DOHH2 (cell line): ENCODE measurements around the gene CNOT2.

Source experiments
- EZH2phosphoT487 ChIP-seq: fragments of 200-600 bp; sonication (generic); IDR thresholded peaks from 2 replicates; pipeline ENCODE4 v1.6.1; 2017; ENCODE audit warnings: borderline replicate concordance, mild to moderate bottlenecking, antibody characterized with exemption, low read length, moderate library complexity, mixed read lengths
- TF ChIP-seq, protein P1 (sequence below): fragments of 200-600 bp; sonication (generic); IDR thresholded peaks from one replicate; pipeline ENCODE4 v1.5.1; 2014; ENCODE audit warnings: antibody characterized with exemption, mild to moderate bottlenecking, low read depth, low read length; ENCODE audit not compliant: poor library complexity, severe bottlenecking

GRCh38 chr12:70351076-70351475 is 107.8 kb downstream of the CNOT2 start:
- TF ChIP-seq, protein P1, sequence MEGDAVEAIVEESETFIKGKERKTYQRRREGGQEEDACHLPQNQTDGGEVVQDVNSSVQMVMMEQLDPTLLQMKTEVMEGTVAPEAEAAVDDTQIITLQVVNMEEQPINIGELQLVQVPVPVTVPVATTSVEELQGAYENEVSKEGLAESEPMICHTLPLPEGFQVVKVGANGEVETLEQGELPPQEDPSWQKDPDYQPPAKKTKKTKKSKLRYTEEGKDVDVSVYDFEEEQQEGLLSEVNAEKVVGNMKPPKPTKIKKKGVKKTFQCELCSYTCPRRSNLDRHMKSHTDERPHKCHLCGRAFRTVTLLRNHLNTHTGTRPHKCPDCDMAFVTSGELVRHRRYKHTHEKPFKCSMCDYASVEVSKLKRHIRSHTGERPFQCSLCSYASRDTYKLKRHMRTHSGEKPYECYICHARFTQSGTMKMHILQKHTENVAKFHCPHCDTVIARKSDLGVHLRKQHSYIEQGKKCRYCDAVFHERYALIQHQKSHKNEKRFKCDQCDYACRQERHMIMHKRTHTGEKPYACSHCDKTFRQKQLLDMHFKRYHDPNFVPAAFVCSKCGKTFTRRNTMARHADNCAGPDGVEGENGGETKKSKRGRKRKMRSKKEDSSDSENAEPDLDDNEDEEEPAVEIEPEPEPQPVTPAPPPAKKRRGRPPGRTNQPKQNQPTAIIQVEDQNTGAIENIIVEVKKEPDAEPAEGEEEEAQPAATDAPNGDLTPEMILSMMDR, result no peak
- no peak for TF ChIP-seq EZH2phosphoT487
